GM13977 (cell line): ENCODE data around the gene HOXC10.

Experiments used
- DNase-seq: peaks from one replicate; pipeline ENCODE4 v3.0.0; 2012; ENCODE audit warnings: low spot score
- in situ Hi-C: fragments of 300-500 bp; cut with MboI; formaldehyde crosslinking; loops from one replicate; pipeline ENCODE4 v1.12.0; 2022; ENCODE audit warnings: low sequenced_read_pairs, low pct_unique_long_range_greater_than_20kb, mixed read lengths, inconsistent platforms; ENCODE audit not compliant: unreplicated experiment
- TF ChIP-seq, protein P1 (sequence below): IDR thresholded peaks from 2 replicates; pipeline ENCODE4 v1.5.1; 2012; ENCODE audit warnings: mild to moderate bottlenecking, control low read depth; ENCODE audit not compliant: insufficient read depth; ENCODE audit errors: extremely low read depth, missing control alignments

HOXC10 gene

DNA sequence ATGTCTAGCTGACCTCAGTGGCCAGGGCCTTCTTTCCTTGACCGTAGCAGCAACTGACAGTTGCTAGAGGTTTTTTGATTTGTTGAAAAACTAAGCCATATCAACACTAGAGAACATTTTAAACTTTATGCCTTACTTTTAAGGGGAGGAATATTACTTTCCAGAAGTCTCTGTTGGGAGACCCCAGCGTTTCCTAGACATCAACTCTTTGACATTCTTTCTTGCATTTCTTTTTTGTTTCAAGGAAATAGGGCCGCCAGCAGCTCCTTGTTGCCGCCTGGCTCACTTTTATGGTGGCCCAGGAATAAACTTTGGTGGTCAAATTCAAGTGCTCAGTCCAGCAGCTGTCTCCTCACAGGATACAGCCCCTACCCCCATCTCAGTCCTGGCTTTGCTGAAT, 14.5 kb upstream of the HOXC10 start:
- in situ Hi-C loops: no loop called here
- TF ChIP-seq, protein P1, sequence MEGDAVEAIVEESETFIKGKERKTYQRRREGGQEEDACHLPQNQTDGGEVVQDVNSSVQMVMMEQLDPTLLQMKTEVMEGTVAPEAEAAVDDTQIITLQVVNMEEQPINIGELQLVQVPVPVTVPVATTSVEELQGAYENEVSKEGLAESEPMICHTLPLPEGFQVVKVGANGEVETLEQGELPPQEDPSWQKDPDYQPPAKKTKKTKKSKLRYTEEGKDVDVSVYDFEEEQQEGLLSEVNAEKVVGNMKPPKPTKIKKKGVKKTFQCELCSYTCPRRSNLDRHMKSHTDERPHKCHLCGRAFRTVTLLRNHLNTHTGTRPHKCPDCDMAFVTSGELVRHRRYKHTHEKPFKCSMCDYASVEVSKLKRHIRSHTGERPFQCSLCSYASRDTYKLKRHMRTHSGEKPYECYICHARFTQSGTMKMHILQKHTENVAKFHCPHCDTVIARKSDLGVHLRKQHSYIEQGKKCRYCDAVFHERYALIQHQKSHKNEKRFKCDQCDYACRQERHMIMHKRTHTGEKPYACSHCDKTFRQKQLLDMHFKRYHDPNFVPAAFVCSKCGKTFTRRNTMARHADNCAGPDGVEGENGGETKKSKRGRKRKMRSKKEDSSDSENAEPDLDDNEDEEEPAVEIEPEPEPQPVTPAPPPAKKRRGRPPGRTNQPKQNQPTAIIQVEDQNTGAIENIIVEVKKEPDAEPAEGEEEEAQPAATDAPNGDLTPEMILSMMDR: no peak
- no peak for DNase-seq

DNA sequence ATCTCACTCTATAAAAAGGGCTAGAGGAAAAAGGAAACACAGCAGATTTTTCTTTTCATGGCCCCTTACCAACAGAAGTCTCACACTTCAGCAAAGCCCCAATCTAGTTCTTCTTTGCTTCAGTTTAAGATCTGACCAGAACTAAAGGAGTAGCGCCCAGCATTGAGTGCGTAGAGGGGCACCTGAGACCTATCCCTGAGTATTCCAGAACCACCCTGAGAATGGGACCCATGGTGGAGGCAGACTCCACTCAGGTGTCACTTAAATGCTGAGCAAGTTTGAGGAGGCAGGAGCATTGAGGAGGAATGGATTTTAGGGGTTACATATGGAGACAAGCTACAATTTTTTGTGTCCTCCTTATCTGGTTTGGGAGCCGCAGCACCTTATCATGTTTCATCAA, 13.8 kb upstream of the HOXC10 start:
- no peak for DNase-seq
- in situ Hi-C loops: no loop called here
- TF ChIP-seq, protein P1: no peak

- no peak for DNase-seq
- in situ Hi-C loops: no loop called here
- TF ChIP-seq, protein P1: no peak
These were observed 13.3 kb upstream of the HOXC10 start for GRCh38 chr12:53971686-53972085.

DNA sequence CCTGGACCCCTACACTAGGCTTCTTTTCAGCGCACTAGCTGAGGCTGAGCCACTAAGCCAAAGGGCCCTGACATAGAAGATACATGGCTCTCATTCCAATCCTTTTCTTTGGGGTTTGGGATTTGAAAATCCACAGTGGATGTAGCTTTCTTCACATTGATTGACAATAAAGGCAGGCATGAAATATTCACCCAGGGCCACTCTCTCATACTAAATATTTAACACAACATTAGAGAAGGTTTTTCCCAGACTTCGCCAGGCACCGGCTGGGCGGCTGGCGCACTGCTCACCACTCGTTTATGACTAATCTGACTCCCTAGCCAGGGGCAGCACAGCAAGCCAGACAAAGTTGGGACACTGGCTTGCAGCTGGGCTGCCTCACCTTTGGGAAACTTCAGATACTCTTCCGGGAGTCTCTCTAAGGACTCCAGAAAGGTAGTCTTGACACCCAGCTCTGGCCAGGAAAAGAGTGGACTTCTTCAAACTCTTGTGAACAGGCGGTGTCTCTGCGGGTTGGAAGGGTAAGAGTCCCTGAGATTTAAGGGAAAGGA, 12.7 kb upstream of the HOXC10 start:
- in situ Hi-C loops: no loop called here
- DNase-seq: no peak
- TF ChIP-seq, protein P1: no peak

DNA sequence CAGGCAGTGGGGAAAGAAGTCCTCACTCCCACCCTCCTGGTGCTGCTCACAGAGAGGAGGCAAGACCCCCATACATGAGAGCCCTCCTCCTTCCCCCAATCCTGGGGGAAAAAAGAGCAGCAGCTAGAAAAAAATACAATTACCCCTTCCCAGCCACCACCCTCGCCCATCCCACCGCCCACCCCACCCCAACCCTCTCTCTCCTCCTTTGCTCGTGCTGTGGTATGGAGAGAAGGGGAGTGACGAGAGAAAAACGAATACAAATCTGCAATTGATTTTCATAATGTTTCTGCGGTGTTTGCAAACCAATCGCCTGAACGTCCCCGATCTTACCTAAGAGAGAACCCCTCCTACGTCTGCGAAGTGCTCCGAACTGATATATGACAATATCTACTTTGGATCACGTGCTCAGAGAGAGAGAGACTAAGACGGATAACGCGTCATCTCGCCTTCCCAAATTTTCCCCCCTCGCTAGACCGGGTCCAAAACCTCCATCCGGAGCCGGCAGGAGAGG, 12.2 kb upstream of the HOXC10 start, which contains the start of gene HOXC11:
HOXC11 (plus strand) TSS at position 405 of the 514 bp plus-strand sequence. CDS start 116 bp downstream, outside the sequence.
- DNase-seq: no peak
- TF ChIP-seq, protein P1: no peak
- in situ Hi-C loops: no loop called here

DNA sequence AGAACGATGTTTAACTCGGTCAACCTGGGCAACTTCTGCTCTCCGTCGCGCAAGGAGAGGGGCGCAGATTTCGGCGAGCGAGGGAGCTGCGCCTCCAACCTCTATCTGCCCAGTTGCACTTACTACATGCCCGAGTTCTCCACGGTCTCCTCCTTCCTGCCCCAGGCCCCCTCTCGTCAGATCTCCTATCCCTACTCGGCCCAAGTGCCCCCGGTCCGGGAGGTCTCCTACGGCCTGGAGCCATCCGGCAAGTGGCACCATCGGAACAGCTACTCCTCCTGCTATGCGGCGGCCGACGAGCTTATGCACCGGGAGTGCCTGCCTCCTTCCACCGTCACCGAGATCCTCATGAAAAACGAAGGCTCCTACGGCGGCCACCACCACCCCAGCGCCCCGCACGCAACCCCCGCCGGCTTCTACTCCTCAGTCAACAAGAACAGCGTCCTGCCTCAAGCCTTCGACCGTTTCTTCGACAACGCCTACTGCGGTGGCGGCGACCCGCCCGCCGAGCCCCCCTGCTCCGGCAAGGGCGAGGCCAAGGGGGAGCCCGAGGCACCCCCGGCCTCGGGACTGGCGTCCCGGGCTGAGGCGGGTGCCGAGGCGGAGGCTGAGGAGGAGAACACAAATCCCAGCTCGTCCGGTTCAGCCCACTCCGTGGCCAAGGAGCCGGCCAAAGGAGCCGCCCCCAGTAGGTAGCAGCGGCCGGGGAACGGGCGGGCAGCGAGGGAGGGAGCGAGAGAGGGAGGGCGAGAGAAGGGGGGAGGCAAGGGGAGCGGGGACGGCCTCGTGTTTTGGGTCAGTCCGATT, 11.5 kb upstream of the HOXC10 start:
- no peak for DNase-seq
- in situ Hi-C loops: no loop called here
- TF ChIP-seq, protein P1: no peak
